SK-N-SH (cell line): ENCODE data around the gene SPTBN1. TPM values are rescaled to one million over a fixed set of nuclear protein-coding genes. Genes with fewer than 3 reads are reported as not detected.

ENCODE experiments used
- CTCF ChIA-PET: fragments of 300-600, 350-600 bp; formaldehyde crosslinking; extraction: SDS; loops from one replicate; lab custom pipeline; 2021; lab: Yijun Ruan, JAX
- POLR2A ChIA-PET: fragments of 350-600 bp; sonication (Branson Sonifier 250); formaldehyde crosslinking; extraction: SDS; loops from one replicate; lab custom pipeline; 2020; ENCODE audit warnings: antibody characterized with exemption, inconsistent platforms; lab: Yijun Ruan, JAX
- DNase-seq: peaks from one replicate; pipeline ENCODE4 v3.0.0; 2012
- H2AFZ ChIP-seq: fragments of 200-600 bp; sonication (generic); 2 replicates; pipeline ENCODE4 v1.8.1; 2016; ENCODE audit warnings: antibody characterized with exemption, mild to moderate bottlenecking, low read depth
- H3F3A ChIP-seq: fragments of 200-600 bp; sonication (generic); replicated peaks from 2 replicates; pipeline ENCODE3; 2016; ENCODE audit warnings: antibody characterized with exemption, mild to moderate bottlenecking; ENCODE audit not compliant: insufficient read depth
- H3K27ac ChIP-seq, 2 experiments: fragments of 200-500 bp in 1 of 2; fragments of 200-600 bp in 1 of 2; sonication (Bioruptor generic) in 1 of 2; sonication (generic), shearing (Covaris generic) in 1 of 2; 2 replicates each; pipeline versions ENCODE4 v1.5.1 to v1.6.1; 2014 to 2016; ENCODE audit warnings: low read depth in 2 of 2, inconsistent platforms in 1 of 2, low read length in 1 of 2, mild to moderate bottlenecking in 1 of 2, mixed read lengths in 1 of 2
- H3K27me3 ChIP-seq: fragments of 200-600 bp; sonication (generic), shearing (Covaris generic); 2 replicates; pipeline ENCODE4 v1.6.1; 2016; ENCODE audit warnings: mixed run types; ENCODE audit not compliant: insufficient read depth
- H3K36me3 ChIP-seq, 2 experiments: fragments of 200-500 bp in 1 of 2; fragments of 200-600 bp in 1 of 2; sonication (Bioruptor generic) in 1 of 2; sonication (generic) in 1 of 2; replicated peaks in 1 of 2; 2 replicates each; pipeline versions ENCODE3 to v1.5.1; 2014 to 2016; ENCODE audit warnings: low read length in 1 of 2, mild to moderate bottlenecking in 1 of 2; ENCODE audit not compliant: insufficient read depth in 2 of 2, control insufficient read depth in 1 of 2
- H3K4me1 ChIP-seq, 2 experiments: fragments of 200-500 bp in 1 of 2; fragments of 200-600 bp in 1 of 2; sonication (Bioruptor generic) in 1 of 2; sonication (generic), shearing (Covaris generic) in 1 of 2; 2 replicates each; pipeline versions ENCODE4 v1.5.1 to v1.6.1; 2014 to 2016; ENCODE audit warnings: low read depth in 1 of 2, low read length in 1 of 2, mixed run types in 1 of 2; ENCODE audit not compliant: insufficient read depth in 2 of 2, control insufficient read depth in 1 of 2
- H3K4me2 ChIP-seq: fragments of 200-600 bp; sonication (generic), shearing (Covaris generic); 2 replicates; pipeline ENCODE4 v1.6.1; 2017; ENCODE audit warnings: mixed run types
- H3K4me3 ChIP-seq, 2 experiments: fragments of 200-500 bp in 1 of 2; fragments of 200-600 bp in 1 of 2; sonication (Bioruptor generic) in 1 of 2; sonication (generic), shearing (Covaris generic) in 1 of 2; 2 replicates each; pipeline versions ENCODE4 v1.5.1 to v1.8.1; 2014 to 2016; ENCODE audit warnings: low read depth in 2 of 2, inconsistent platforms in 1 of 2, low read length in 1 of 2, mild to moderate bottlenecking in 1 of 2, mixed read lengths in 1 of 2, moderate library complexity in 1 of 2
- H3K79me2 ChIP-seq: fragments of 200-600 bp; sonication (generic); 2 replicates; pipeline ENCODE4 v1.8.1; 2017; ENCODE audit warnings: mild to moderate bottlenecking; ENCODE audit not compliant: insufficient read depth
- H3K9ac ChIP-seq: fragments of 200-600 bp; sonication (generic); 2 replicates; pipeline ENCODE4 v1.6.1; 2017; ENCODE audit warnings: mixed run types
- H3K9me2 ChIP-seq: fragments of 200-600 bp; sonication (generic); 2 replicates; pipeline ENCODE4 v1.6.1; 2017; ENCODE audit warnings: mixed run types
- H3K9me3 ChIP-seq: fragments of 200-600 bp; sonication (generic); 2 replicates; pipeline ENCODE4 v1.6.1; 2017; ENCODE audit warnings: mixed run types, mild to moderate bottlenecking, moderate library complexity
- H4K20me1 ChIP-seq: fragments of 200-600 bp; sonication (generic); 2 replicates; pipeline ENCODE4 v1.6.1; 2017; ENCODE audit warnings: mild to moderate bottlenecking, mixed run types; ENCODE audit not compliant: insufficient read depth
- EP300 ChIP-seq, 2 experiments: IDR thresholded peaks; 2 replicates each; pipeline versions ENCODE4 v1.4.0 to v1.6.1; 2012; ENCODE audit warnings: borderline replicate concordance in 1 of 2, low read depth in 1 of 2, low read length in 1 of 2
- FOSL2 ChIP-seq: IDR thresholded peaks from 2 replicates; pipeline ENCODE4 v1.4.0; 2012; ENCODE audit warnings: low read depth, mild to moderate bottlenecking, moderate library complexity, borderline replicate concordance
- RXRA ChIP-seq: IDR thresholded peaks from 2 replicates; pipeline ENCODE4 v1.4.0; 2012; ENCODE audit warnings: low read depth, mild to moderate bottlenecking, borderline replicate concordance
- WGBS: methylation state at CpG from one replicate; pipeline ENCODE4 v1.1.6; 2017; ENCODE audit warnings: low lambda C conversion rate; 5-methylcytosine and 5-hydroxymethylcytosine counted together
- polyA plus RNA-seq, 3 experiments: library from polyadenylated mRNA; depleted of rRNA; stranded (reverse); fragments of >200 nt; gene quantifications; 2 replicates each; pipeline ENCODE4 v1.2.3, GENCODE V29; 2012
- TF ChIP-seq, protein P1 (sequence below): IDR thresholded peaks from 2 replicates; pipeline ENCODE4 v1.6.1; 2012; ENCODE audit warnings: mild to moderate bottlenecking, low read depth, low read length, moderate library complexity
- TF ChIP-seq, protein P2 (sequence below): IDR thresholded peaks from 2 replicates; pipeline ENCODE4 v1.4.0; 2012; ENCODE audit warnings: low read depth, borderline replicate concordance
- TF ChIP-seq, protein P3 (sequence below): fragments of 150-350 bp; IDR thresholded peaks from 2 replicates; pipeline ENCODE4 v1.6.1; 2017; ENCODE audit warnings: antibody characterized with exemption, low read length, low read depth, borderline replicate concordance
- TF ChIP-seq, protein P4 (sequence below): IDR thresholded peaks from 2 replicates; pipeline ENCODE4; 2012

Gene SPTBN1
- polyA plus RNA-seq, 1 of the 3 experiments (the other 2 are of a cell fraction): 29.1 TPM

DNA sequence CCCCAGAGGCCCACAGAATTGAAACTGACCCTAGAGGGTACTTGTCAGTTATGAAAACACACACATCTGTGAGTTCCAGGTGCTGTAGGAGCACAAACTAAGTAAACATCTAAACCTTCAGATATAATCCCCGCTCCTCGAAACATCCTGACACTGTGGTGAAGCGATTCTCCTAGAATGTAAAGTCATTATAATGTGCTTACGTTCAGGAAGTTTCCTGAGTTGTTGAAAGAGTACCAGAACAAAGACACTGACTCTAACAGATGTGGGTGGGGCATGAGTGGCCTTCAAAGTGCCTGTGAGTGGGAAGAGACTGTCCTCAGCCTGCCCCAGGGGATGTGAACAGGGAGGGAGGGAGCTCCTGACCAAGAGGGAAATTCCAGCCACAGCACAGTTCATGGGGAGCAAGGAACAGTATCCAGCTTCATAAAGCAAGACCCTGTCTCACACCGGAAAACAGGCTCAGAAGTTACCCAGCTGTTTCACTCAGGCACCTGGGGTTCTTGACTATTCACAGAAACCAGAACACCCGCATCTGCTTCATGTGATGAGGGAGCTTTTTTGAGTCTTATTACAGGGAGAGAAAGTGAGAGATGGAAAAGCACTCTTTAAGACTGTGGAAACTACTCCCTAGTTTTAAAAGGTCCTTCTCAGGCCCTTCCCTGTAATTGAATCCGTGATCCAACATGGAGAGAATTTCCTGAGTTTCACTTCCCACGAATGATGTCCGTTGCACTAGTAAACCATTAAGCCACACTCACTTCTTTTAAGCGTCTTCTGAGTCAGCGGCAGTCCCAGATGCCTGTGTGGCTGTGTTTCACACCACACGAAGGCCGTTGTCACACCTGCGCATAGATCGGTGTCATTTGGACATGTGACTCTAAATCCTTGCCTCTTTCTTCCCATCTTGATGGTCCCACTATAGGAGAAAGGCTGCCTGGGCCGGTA, 178.7 kb downstream of the SPTBN1 start:
- Histone ChIP-seq H3K27ac (peak overlapping the region; percentile 79 to 82), H3K9ac (peak overlapping the region; percentile 23; the same call in 1 of the 2 replicates), H3K4me1 (peaks cover 28 to 45% of the 10 kb centered on the region in 2 experiments), H3K79me2 (peaks cover 61% of the 10 kb centered on the region), H3K4me3 (peak overlapping the region; percentile 17 to 24; a peak in 2 of 4 replicates), H3K9me2 (no peaks in the 10 kb centered on the region), H2AFZ (no peak overlapping the region), H4K20me1 (no peaks in the 10 kb centered on the region), H3K27me3 (no peaks in the 10 kb centered on the region), H3F3A (peaks cover 25% of the 10 kb centered on the region), H3K9me3 (no peaks in the 10 kb centered on the region), H3K36me3 (peaks cover 57 to 69% of the 10 kb centered on the region in 2 experiments), H3K4me2 (peak overlapping the region; percentile 71)
- ChIA-PET CTCF (interaction anchor here (1.0 kb wide), 1 partner anchor 44 kb away, joined by 3 read pairs; no protein-coding TSS in a partner anchor), POLR2A (no interaction called here)
- WGBS: 74% methylated on average over 16 of the region's 16 CpGs
- DNase-seq: no peak
- TF ChIP-seq, protein P1, sequence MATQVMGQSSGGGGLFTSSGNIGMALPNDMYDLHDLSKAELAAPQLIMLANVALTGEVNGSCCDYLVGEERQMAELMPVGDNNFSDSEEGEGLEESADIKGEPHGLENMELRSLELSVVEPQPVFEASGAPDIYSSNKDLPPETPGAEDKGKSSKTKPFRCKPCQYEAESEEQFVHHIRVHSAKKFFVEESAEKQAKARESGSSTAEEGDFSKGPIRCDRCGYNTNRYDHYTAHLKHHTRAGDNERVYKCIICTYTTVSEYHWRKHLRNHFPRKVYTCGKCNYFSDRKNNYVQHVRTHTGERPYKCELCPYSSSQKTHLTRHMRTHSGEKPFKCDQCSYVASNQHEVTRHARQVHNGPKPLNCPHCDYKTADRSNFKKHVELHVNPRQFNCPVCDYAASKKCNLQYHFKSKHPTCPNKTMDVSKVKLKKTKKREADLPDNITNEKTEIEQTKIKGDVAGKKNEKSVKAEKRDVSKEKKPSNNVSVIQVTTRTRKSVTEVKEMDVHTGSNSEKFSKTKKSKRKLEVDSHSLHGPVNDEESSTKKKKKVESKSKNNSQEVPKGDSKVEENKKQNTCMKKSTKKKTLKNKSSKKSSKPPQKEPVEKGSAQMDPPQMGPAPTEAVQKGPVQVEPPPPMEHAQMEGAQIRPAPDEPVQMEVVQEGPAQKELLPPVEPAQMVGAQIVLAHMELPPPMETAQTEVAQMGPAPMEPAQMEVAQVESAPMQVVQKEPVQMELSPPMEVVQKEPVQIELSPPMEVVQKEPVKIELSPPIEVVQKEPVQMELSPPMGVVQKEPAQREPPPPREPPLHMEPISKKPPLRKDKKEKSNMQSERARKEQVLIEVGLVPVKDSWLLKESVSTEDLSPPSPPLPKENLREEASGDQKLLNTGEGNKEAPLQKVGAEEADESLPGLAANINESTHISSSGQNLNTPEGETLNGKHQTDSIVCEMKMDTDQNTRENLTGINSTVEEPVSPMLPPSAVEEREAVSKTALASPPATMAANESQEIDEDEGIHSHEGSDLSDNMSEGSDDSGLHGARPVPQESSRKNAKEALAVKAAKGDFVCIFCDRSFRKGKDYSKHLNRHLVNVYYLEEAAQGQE: no peak
- TF ChIP-seq, protein P2, sequence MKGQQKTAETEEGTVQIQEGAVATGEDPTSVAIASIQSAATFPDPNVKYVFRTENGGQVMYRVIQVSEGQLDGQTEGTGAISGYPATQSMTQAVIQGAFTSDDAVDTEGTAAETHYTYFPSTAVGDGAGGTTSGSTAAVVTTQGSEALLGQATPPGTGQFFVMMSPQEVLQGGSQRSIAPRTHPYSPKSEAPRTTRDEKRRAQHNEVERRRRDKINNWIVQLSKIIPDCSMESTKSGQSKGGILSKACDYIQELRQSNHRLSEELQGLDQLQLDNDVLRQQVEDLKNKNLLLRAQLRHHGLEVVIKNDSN: no peak
- TF ChIP-seq RXRA: no peak
- TF ChIP-seq EP300 (IDR thresholded peaks at IDR 0.05; ENCODE audit: borderline replicate concordance in 1 of 2, low read depth in 1 of 2, low read length in 1 of 2): no peak
- TF ChIP-seq, protein P3, sequence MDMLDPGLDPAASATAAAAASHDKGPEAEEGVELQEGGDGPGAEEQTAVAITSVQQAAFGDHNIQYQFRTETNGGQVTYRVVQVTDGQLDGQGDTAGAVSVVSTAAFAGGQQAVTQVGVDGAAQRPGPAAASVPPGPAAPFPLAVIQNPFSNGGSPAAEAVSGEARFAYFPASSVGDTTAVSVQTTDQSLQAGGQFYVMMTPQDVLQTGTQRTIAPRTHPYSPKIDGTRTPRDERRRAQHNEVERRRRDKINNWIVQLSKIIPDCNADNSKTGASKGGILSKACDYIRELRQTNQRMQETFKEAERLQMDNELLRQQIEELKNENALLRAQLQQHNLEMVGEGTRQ: no peak
- TF ChIP-seq, protein P4, sequence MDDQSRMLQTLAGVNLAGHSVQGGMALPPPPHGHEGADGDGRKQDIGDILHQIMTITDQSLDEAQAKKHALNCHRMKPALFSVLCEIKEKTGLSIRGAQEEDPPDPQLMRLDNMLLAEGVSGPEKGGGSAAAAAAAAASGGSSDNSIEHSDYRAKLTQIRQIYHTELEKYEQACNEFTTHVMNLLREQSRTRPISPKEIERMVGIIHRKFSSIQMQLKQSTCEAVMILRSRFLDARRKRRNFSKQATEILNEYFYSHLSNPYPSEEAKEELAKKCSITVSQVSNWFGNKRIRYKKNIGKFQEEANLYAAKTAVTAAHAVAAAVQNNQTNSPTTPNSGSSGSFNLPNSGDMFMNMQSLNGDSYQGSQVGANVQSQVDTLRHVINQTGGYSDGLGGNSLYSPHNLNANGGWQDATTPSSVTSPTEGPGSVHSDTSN: no peak
- TF ChIP-seq FOSL2: no peak
